ENCODE measurements around the gene ECHDC3.
"Not testable (repeated sequence)": the region's sequence is repeated elsewhere in the genome, so short reads cannot be mapped to it uniquely, and the experiment has no call there.

The ECHDC3 gene

DNA sequence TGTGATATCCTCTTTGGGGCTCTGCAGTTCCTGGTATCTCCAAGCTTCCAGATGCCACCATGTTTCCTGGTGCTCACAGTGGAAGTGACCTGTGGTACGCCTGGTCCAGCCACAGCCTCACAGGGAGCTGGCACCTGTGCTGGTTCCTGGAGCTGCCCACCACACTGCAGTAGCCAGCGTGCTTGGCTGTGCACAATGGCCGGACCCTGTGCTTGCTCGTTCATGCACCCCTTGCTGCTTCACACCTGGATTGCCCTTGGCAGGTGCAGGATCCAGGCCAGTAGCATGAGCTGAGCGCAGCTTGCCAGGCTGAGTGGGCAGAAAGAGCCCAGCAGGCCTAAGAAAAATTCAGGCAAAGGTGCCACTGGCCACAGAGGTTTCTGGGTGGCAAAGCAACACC is 11.4 kb upstream of the ECHDC3 start:
- Histone ChIP-seq H3K36me3 (ENCODE audit: control insufficient read depth, low read length) (no peaks in the 10 kb centered on the region), H3F3A (ENCODE audit: control insufficient read depth, insufficient read depth) (no peaks in the 10 kb centered on the region), H3K4me2 (ENCODE audit: low read length) (no peak overlapping the region), H3K79me2 (ENCODE audit: control insufficient read depth, low read length) (no peaks in the 10 kb centered on the region), H4K20me1 (ENCODE audit: control insufficient read depth, insufficient read depth, low read depth, low read length) (no peaks in the 10 kb centered on the region), H3K27ac (ENCODE audit: low read depth, low read length) (no peak overlapping the region), H3K27me3 (ENCODE audit: control insufficient read depth, low read length) (no peaks in the 10 kb centered on the region), H3K4me3 (ENCODE audit: low read length) (no peak overlapping the region), H3K9me3 (ENCODE audit: control insufficient read depth, insufficient read depth, low read length) (peaks cover 19% of the 10 kb centered on the region), H3K9me2 (replicated peaks; ENCODE audit: control insufficient read depth, low read length) (no peaks in the 10 kb centered on the region), H3K4me1 (ENCODE audit: control insufficient read depth, low read length) (no peaks in the 10 kb centered on the region)
- TF ChIP-seq CTCF (IDR thresholded peaks at IDR 0.05; ENCODE audit: low read depth, low read length, poor library complexity, severe bottlenecking) (no peak), EZH2phosphoT487 (IDR thresholded peaks at IDR 0.05; ENCODE audit: borderline replicate concordance, low read length) (no peak)

- not testable (repeated sequence) for H3F3A ChIP-seq (ENCODE audit: control insufficient read depth, insufficient read depth); H3K27ac ChIP-seq (ENCODE audit: low read depth, low read length); H3K9me3 ChIP-seq (ENCODE audit: control insufficient read depth, insufficient read depth, low read length); H3K79me2 ChIP-seq (ENCODE audit: control insufficient read depth, low read length); H3K4me3 ChIP-seq (ENCODE audit: low read length); H4K20me1 ChIP-seq (ENCODE audit: control insufficient read depth, insufficient read depth, low read depth, low read length); H3K4me1 ChIP-seq (ENCODE audit: control insufficient read depth, low read length); H3K36me3 ChIP-seq (ENCODE audit: control insufficient read depth, low read length); H3K9me2 ChIP-seq (replicated peaks; ENCODE audit: control insufficient read depth, low read length); H3K4me2 ChIP-seq (ENCODE audit: low read length); H3K27me3 ChIP-seq (ENCODE audit: control insufficient read depth, low read length)
Measured at GRCh38 chr10:11736767-11737166, 5.4 kb upstream of the ECHDC3 start.

DNA sequence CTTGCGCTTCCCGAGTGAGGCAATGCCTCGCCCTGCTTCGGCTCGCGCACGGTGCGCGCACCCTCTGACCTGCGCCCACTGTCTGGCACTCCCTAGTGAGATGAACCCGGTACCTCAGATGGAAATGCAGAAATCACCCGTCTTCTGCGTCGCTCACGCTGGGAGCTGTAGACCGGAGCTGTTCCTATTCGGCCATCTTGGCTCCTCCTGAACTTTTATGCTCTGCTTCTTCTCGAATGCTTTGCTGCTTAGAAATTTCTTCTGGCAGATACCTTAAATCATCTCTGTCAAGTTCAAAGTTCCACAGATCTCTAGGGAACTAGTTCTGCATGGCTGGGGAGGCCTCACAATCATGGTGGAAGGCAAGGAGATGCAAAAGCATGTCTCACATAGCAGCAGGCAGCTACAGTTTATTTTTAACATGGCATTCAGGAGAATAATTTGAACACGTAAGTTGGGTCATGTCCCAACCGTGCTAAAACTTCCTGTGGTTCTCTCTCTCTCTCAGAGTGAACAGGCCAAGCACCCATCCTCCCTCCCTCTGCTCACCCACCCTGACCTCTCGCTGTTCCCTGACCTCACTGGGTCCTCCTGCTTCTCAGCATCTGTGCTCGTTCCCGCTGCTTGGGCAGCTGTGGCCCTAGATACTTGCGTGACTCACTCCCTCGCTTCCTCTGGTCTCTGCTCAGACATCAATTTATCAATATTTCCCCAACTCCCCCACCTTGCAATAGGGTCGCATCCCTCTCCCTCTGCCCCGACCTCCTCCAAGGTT is 4.7 kb upstream of the ECHDC3 start:
- H3K4me1 ChIP-seq (ENCODE audit: control insufficient read depth, low read length); H3K36me3 ChIP-seq (ENCODE audit: control insufficient read depth, low read length); H3K79me2 ChIP-seq (ENCODE audit: control insufficient read depth, low read length); H3K4me3 ChIP-seq (ENCODE audit: low read length); H3K4me2 ChIP-seq (ENCODE audit: low read length); H3K9me3 ChIP-seq (ENCODE audit: control insufficient read depth, insufficient read depth, low read length); H3K9me2 ChIP-seq (replicated peaks; ENCODE audit: control insufficient read depth, low read length); H3F3A ChIP-seq (ENCODE audit: control insufficient read depth, insufficient read depth); H3K27ac ChIP-seq (ENCODE audit: low read depth, low read length); H4K20me1 ChIP-seq (ENCODE audit: control insufficient read depth, insufficient read depth, low read depth, low read length); H3K27me3 ChIP-seq (ENCODE audit: control insufficient read depth, low read length): not testable (repeated sequence)

DNA sequence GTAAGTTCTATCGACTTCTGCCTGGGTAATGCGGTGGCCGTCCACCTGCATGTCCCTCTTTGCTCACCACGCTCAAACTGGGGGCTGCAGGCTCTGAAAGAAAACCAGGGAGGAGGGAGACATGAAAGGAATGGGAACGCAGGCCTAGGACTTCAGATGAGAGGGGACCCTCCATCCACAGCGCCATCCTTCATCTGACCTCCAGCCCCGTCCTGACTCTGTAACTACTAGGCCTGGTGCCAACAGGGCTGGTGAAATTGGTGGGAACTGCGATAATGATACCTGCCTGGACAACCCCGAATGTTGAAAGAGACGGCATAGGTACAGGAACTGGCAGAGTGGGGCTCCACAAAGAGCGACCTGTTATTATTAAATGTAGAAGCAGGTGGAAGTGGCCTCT is 1.3 kb upstream of the ECHDC3 start:
- TF ChIP-seq CTCF (IDR thresholded peaks at IDR 0.05; ENCODE audit: low read depth, low read length, poor library complexity, severe bottlenecking) (no peak), EZH2phosphoT487 (IDR thresholded peaks at IDR 0.05; ENCODE audit: borderline replicate concordance, low read length) (no peak)
- no peaks in the 10 kb centered on the region for H3K9me3 ChIP-seq (ENCODE audit: control insufficient read depth, insufficient read depth, low read length)
- H3K9me2 ChIP-seq (replicated peaks; ENCODE audit: control insufficient read depth, low read length), result no peaks in the 10 kb centered on the region
- no peaks in the 10 kb centered on the region for H4K20me1 ChIP-seq (ENCODE audit: control insufficient read depth, insufficient read depth, low read depth, low read length)
- no peaks in the 10 kb centered on the region for H3K79me2 ChIP-seq (ENCODE audit: control insufficient read depth, low read length)
- H3F3A ChIP-seq (ENCODE audit: control insufficient read depth, insufficient read depth), result no peaks in the 10 kb centered on the region
- no peak overlapping the region for H3K4me3 ChIP-seq (ENCODE audit: low read length)
- H3K4me2 ChIP-seq (ENCODE audit: low read length), result no peak overlapping the region
- H3K27me3 ChIP-seq (ENCODE audit: control insufficient read depth, low read length), result no peaks in the 10 kb centered on the region; the same call in 1 of the 2 replicates
- no peaks in the 10 kb centered on the region for H3K36me3 ChIP-seq (ENCODE audit: control insufficient read depth, low read length)
- H3K27ac ChIP-seq (ENCODE audit: low read depth, low read length), result no peak overlapping the region
- peaks cover 4% of the 10 kb centered on the region for H3K4me1 ChIP-seq (ENCODE audit: control insufficient read depth, low read length)
